BE2C (cell line): ENCODE measurements around the gene LUZP1.
A peak's percentile ranks its signal among the peaks of the same experiment; 100 is the strongest.

Experiments
- DNase-seq: peaks from one replicate; pipeline ENCODE4 v3.0.0-alpha.2; 2020
- H3K27me3 ChIP-seq: fragments of 250-450 bp; sonication (Bioruptor Pico); 2 replicates; pipeline ENCODE4 v1.5.1; 2020; ENCODE audit warnings: mild to moderate bottlenecking
- H3K36me3 ChIP-seq: fragments of 250-450 bp; sonication (Bioruptor Pico); 2 replicates; pipeline ENCODE4 v1.5.1; 2020; ENCODE audit warnings: mild to moderate bottlenecking
- H3K4me1 ChIP-seq: fragments of 250-450 bp; sonication (Bioruptor Pico); 2 replicates; pipeline ENCODE4 v1.5.1; 2020
- H3K4me3 ChIP-seq: 2 replicates; pipeline ENCODE4 v1.5.1; 2011; ENCODE audit warnings: low read depth, low read length
- H3K9me3 ChIP-seq: fragments of 250-450 bp; sonication (Bioruptor Pico); 2 replicates; pipeline ENCODE4 v1.5.1; 2020
- TF ChIP-seq, protein P1 (sequence below): IDR thresholded peaks from 2 replicates; pipeline ENCODE4 v1.5.1; 2012; ENCODE audit warnings: mild to moderate bottlenecking, low read depth, low read length

LUZP1 gene

DNA sequence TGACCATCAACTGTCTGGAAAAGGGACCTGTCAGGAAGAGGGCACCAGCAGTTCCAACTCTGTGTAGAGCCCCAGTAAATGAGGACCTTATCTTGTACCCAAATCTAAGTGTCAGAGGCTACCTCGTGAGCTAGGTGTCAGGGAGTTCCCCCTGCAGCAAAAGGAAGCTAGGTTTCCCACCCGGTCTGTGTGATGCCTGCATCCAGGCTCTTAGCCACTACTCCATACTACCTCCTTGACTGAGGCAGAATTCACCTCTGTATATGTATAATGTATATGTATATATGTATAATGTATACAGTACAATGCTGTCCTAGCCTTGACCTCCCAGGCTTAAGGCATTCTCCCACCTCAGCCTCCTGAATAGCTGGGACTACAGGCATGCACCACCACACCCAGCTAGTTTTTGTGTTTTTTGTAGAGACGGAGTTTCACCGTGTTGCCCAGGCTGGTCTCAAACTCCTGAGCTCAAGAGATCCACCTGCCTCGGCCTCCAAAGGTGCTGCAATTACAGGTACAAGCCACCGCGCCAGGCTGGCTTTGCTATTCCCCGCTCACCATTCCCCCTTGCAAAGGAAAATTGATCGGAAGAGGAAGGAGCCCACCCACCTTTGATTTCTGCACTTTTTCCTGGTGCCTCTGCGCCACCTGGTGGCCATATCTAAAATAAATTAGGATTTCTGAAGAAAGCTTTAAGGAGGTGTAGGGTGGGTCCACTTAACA is 15.7 kb upstream of the LUZP1 start:
- Histone ChIP-seq H3K27me3 (no peaks in the 10 kb centered on the region), H3K4me1 (no peaks in the 10 kb centered on the region), H3K9me3 (no peaks in the 10 kb centered on the region), H3K4me3 (peak overlapping the region; percentile 32; the same call in 1 of the 2 replicates), H3K36me3 (no peaks in the 10 kb centered on the region)
- TF ChIP-seq, protein P1, sequence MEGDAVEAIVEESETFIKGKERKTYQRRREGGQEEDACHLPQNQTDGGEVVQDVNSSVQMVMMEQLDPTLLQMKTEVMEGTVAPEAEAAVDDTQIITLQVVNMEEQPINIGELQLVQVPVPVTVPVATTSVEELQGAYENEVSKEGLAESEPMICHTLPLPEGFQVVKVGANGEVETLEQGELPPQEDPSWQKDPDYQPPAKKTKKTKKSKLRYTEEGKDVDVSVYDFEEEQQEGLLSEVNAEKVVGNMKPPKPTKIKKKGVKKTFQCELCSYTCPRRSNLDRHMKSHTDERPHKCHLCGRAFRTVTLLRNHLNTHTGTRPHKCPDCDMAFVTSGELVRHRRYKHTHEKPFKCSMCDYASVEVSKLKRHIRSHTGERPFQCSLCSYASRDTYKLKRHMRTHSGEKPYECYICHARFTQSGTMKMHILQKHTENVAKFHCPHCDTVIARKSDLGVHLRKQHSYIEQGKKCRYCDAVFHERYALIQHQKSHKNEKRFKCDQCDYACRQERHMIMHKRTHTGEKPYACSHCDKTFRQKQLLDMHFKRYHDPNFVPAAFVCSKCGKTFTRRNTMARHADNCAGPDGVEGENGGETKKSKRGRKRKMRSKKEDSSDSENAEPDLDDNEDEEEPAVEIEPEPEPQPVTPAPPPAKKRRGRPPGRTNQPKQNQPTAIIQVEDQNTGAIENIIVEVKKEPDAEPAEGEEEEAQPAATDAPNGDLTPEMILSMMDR: peak; percentile 54
- DNase-seq: peak; percentile 32

GRCh38 chr1:23179862-23180261 is 11.2 kb upstream of the LUZP1 start:
- TF ChIP-seq, protein P1: no peak
- H3K4me3 ChIP-seq: no peak overlapping the region
- no peaks in the 10 kb centered on the region for H3K36me3 ChIP-seq
- no peaks in the 10 kb centered on the region for H3K4me1 ChIP-seq
- no peak for DNase-seq
- H3K27me3 ChIP-seq: no peaks in the 10 kb centered on the region
- H3K9me3 ChIP-seq: no peaks in the 10 kb centered on the region

- H3K27me3 ChIP-seq: no peaks in the 10 kb centered on the region
- H3K4me3 ChIP-seq: no peak overlapping the region
- no peaks in the 10 kb centered on the region for H3K36me3 ChIP-seq
- TF ChIP-seq, protein P1: peak; percentile 26
- DNase-seq: no peak
- H3K4me1 ChIP-seq: no peaks in the 10 kb centered on the region
- no peaks in the 10 kb centered on the region for H3K9me3 ChIP-seq
Observed at GRCh38 chr1:23178950-23179349, 10.3 kb upstream of the LUZP1 start.

DNA sequence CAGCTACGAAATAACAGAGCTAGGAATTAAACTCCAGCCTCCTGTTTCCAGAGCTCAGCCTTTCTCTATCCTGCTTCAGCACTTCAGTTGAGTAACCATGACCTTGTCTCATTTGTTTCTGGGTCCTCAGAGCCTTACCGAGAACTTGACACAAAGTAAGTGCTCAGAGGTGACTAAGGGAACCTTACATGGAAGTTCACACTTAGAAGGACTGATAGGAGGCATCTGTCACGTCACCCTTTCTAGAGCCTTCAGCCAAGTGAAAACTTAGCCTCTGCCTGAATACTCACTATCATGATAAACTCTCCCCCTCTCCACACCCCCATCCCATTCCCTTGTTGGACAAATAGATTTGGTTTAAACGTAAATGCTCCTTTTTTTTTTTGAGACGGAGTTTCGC is 9.8 kb upstream of the LUZP1 start:
- H3K36me3 ChIP-seq: no peaks in the 10 kb centered on the region
- no peaks in the 10 kb centered on the region for H3K9me3 ChIP-seq
- no peak overlapping the region for H3K4me3 ChIP-seq
- no peak for DNase-seq
- TF ChIP-seq, protein P1: no peak
- H3K4me1 ChIP-seq: no peaks in the 10 kb centered on the region
- no peaks in the 10 kb centered on the region for H3K27me3 ChIP-seq

- no peaks in the 10 kb centered on the region for H3K4me1 ChIP-seq
- H3K9me3 ChIP-seq: no peaks in the 10 kb centered on the region
- no peaks in the 10 kb centered on the region for H3K36me3 ChIP-seq
- peak overlapping the region; percentile 51 for H3K4me3 ChIP-seq
- TF ChIP-seq, protein P1: no peak
- peak; percentile 81 for DNase-seq
- no peaks in the 10 kb centered on the region for H3K27me3 ChIP-seq
Observed at GRCh38 chr1:23177438-23178380, 9.1 kb upstream of the LUZP1 start.
